Measurements from ENCODE around the gene DDX53. TPM values are rescaled to one million over a fixed set of nuclear protein-coding genes. Genes with fewer than 3 reads are reported as not detected.

The DDX53 gene
- 0.97 and 2.9 TPM in 2 replicates for total RNA-seq (2011; cell fraction: chromatin; rRNA removed; ENCODE audit: low replicate concordance)
- total RNA-seq (2011; cell fraction: nucleolus; rRNA removed), result 0.50 and 0.79 TPM in 2 replicates
- total RNA-seq (2011; cell fraction: nucleoplasm; rRNA removed), result 1.8 and 3.1 TPM in 2 replicates
- total RNA-seq (2014; rRNA removed) (1.6 and 2.0 TPM in 2 replicates), total RNA-seq (2014; rRNA removed; fragmentation: Illumina TruSeq; extraction: Trizol) (2.4 and 3.1 TPM in 2 replicates), total RNA-seq (2015; rRNA removed; fragmentation: Illumina TruSeq; extraction: Trizol) (2.7 and 2.8 TPM in 2 replicates), total RNA-seq (2021) (1.5 TPM in 2 replicates), polyA plus RNA-seq (2011; rRNA removed) (0.66 and 3.3 TPM in 2 replicates), polyA plus RNA-seq (2014; fragmentation: Illumina TruSeq; extraction: Trizol) (2.1 and 2.7 TPM in 2 replicates), polyA plus RNA-seq (2014; fragmentation: Nextera tagmentation; extraction: Ambion mirVana) (under 1 TPM; 0.25 to 0.53 TPM), polyA plus RNA-seq (2014; rRNA removed) (2.3 and 2.5 TPM in 2 replicates), polyA minus RNA-seq (2011; rRNA and poly(A)+ RNA removed) (0.75 and 2.4 TPM in 2 replicates), Bru-seq, nascent RNA (percentile 54 among the genes with signal in this experiment), BruChase-seq, experiment 1, labeled RNA remaining after a 2-hour chase (percentile 60 among the genes with signal in this experiment), BruChase-seq, experiment 2, labeled RNA remaining after a 6-hour chase (percentile 67 among the genes with signal in this experiment)
- polyA plus RNA-seq (2011; cell fraction: cytosol; rRNA removed), result 0.28 and 0.37 TPM in 2 replicates
- polyA plus RNA-seq (2011; cell fraction: nucleus; rRNA removed), result 0.62 and 1.7 TPM in 2 replicates
- 1.9 and 3.2 TPM in 2 replicates for polyA plus RNA-seq (2012)
- polyA minus RNA-seq (2011; cell fraction: cytosol; rRNA and poly(A)+ RNA removed), result 0.36 and 1.0 TPM in 2 replicates
- 0.33 and 0.81 TPM in 2 replicates for polyA minus RNA-seq (2011; cell fraction: nucleus; rRNA and poly(A)+ RNA removed)
- long read RNA-seq, experiment 1, result 0 reads
- long read RNA-seq, experiment 2, result 0 reads
- long read RNA-seq, experiment 3, result 0 reads

DNA sequence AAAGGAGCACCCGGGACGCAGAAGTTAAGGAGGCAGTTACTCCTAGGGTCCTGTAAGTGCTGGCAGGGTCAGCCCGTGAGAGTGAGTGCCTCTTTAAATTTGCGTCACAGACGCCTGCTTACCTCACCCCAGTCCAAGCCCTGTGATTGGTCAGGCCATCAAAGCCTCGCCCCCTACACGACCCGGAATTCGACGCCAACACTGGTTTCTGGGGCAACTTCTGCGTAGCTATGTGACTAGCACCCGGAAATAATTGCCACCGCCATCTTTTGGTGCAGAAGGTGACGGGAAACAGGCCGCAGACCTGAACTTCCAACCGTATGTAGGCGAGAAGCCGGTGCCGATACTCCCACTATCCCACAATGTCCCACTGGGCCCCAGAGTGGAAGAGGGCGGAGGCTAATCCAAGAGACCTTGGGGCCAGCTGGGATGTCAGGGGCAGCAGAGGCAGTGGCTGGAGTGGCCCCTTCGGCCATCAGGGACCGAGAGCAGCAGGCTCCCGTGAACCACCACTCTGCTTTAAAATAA is at the start of gene DDX53:
Gene DDX53, plus strand, starts transcription at position 265 of the 528 bp plus-strand sequence. Its CDS starts 98 bp downstream, at position 363.
- no TSS peak for BruUV-seq (replicated peaks)
- DNase-seq (ENCODE audit: extremely low read depth in 1 of 4, low spot score in 3 of 4) (peak; percentile 64 to 82 (median 66)), FAIRE-seq (no peak), ATAC-seq (peak; percentile 99)
- H3K36me3 ChIP-seq (ENCODE audit: control insufficient read depth, insufficient read depth, low read length), result no peaks in the 10 kb centered on the region
- in situ Hi-C loops (cut with MboI), result no loop called here
- H3K4me1 ChIP-seq (replicated peaks in 1 of 2; ENCODE audit: control insufficient read depth in 2 of 2, insufficient read depth in 2 of 2, low read length in 2 of 2), result no peaks in the 10 kb centered on the region
- peak within 1 kb of the TSS; percentile 43; the same call in 1 of the 3 replicates for H3K27ac ChIP-seq (ENCODE audit: extremely low read depth, low read depth, low read length)
- peak within 1 kb of the TSS; percentile 56; the same call in 1 of the 2 replicates for H2AFZ ChIP-seq (ENCODE audit: low read depth, low read length)
- H3K9ac ChIP-seq (ENCODE audit: insufficient read depth in 1 of 2, low read depth in 2 of 2, low read length in 2 of 2), result peak within 1 kb of the TSS in 1 of 2 experiments; percentile 37; a peak in 2 of 4 replicates
- H4K20me1 ChIP-seq (replicated peaks; ENCODE audit: control insufficient read depth, insufficient read depth, low read length), result no peaks in the 10 kb centered on the region
- CTCF ChIA-PET (ENCODE audit: low intra/inter-chr PET ratio), result no interaction called here
- POLR2A ChIA-PET, result no interaction called here
- no peaks in the 10 kb centered on the region for H3K9me3 ChIP-seq (replicated peaks; ENCODE audit: control insufficient read depth, insufficient read depth, low read depth, low read length)
- no peaks in the 10 kb centered on the region for H3K27me3 ChIP-seq (ENCODE audit: control insufficient read depth in 2 of 2, insufficient read depth in 2 of 2, low read length in 2 of 2)
- peak within 1 kb of the TSS; percentile 39; the same call in 1 of the 2 replicates for H3K4me2 ChIP-seq (ENCODE audit: insufficient read depth, low read length)
- no peaks in the 10 kb centered on the region for H3K79me2 ChIP-seq (ENCODE audit: control insufficient read depth, insufficient read depth, low read length)
- peak within 1 kb of the TSS; percentile 28 for H3K4me3 ChIP-seq
- 0% methylated on average over 20 of the region's 23 CpGs for WGBS (ENCODE audit: insufficient coverage, low coverage, missing lambda C conversion rate)
- intact Hi-C loops (cut with micrococcal nuclease), result no loop called here
- no peaks in the 10 kb centered on the region for H3K9me1 ChIP-seq (ENCODE audit: control insufficient read depth, insufficient read depth, low read length)
- TF ChIP-seq, protein P1, sequence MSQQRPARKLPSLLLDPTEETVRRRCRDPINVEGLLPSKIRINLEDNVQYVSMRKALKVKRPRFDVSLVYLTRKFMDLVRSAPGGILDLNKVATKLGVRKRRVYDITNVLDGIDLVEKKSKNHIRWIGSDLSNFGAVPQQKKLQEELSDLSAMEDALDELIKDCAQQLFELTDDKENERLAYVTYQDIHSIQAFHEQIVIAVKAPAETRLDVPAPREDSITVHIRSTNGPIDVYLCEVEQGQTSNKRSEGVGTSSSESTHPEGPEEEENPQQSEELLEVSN (IDR thresholded peaks at IDR 0.05; ENCODE audit: borderline replicate concordance in 1 of 2, extremely low read depth in 1 of 2, insufficient read depth in 1 of 2, insufficient read length in 1 of 2, low read depth in 1 of 2, low read length in 1 of 2, poor library complexity in 1 of 2, severe bottlenecking in 1 of 2), result peak in 1 of 2 experiments; percentile 38
- no peak for TF ChIP-seq KDM2B (CRISPR knock-in tag; IDR thresholded peaks at IDR 0.05)
- no peak for TF ChIP-seq NR2C2 (CRISPR knock-in tag; IDR thresholded peaks at IDR 0.05)
- peak; percentile 95 for TF ChIP-seq NR2C2 (tag; IDR thresholded peaks at IDR 0.05)
- peak; percentile 57 for TF ChIP-seq HNRNPLL (IDR thresholded peaks at IDR 0.05; ENCODE audit: low read depth, low read length, poor library complexity, severe bottlenecking)
- TF ChIP-seq ELF1 (tag; IDR thresholded peaks at IDR 0.05), result peak; percentile 76
- TF ChIP-seq ZFX (CRISPR knock-in tag; IDR thresholded peaks at IDR 0.05), result peak; percentile 83
- TF ChIP-seq NR2C1 (IDR thresholded peaks at IDR 0.05), result peak; percentile 89
- peak; percentile 86 for TF ChIP-seq NR2C1 (tag; IDR thresholded peaks at IDR 0.05)
- TF ChIP-seq L3MBTL2 (IDR thresholded peaks at IDR 0.05), result peak; percentile 70
- TF ChIP-seq RFX1 (IDR thresholded peaks at IDR 0.05), result peak; percentile 61
- no peak for TF ChIP-seq NEUROD1 (IDR thresholded peaks at IDR 0.05; ENCODE audit: borderline replicate concordance, low read depth, low read length, partially characterized antibody)
- peak; percentile 71 for TF ChIP-seq PHF20 (IDR thresholded peaks at IDR 0.05; ENCODE audit: partially characterized antibody)
